Testis (tissue), 3 donors: ENCODE measurements around the gene THADA. TPM values are rescaled to one million over a fixed set of nuclear protein-coding genes. Genes with fewer than 3 reads are reported as not detected.
A peak's percentile ranks its signal among the peaks of the same experiment; 100 is the strongest.

Source experiments
- DNase-seq: peaks from one replicate; pipeline ENCODE4 v3.0.0-alpha.2; 2019
- H3K27ac ChIP-seq, 2 donors: fragments of 200-600 bp; sonication (generic); one replicate each; pipeline ENCODE4 v1.5.1; 2019
- H3K27me3 ChIP-seq: fragments of 200-600 bp; sonication (generic); one replicate; pipeline ENCODE4 v1.5.1; 2019
- H3K36me3 ChIP-seq: fragments of 200-600 bp; sonication (generic); one replicate; pipeline ENCODE4 v1.5.1; 2017; ENCODE audit warnings: low read depth; ENCODE audit errors: missing control alignments
- H3K4me1 ChIP-seq: fragments of 200-600 bp; sonication (generic); one replicate; pipeline ENCODE4 v1.5.1; 2019
- H3K4me3 ChIP-seq, 2 donors: fragments of 200-600 bp; sonication (generic); one replicate each; pipeline ENCODE4 v1.5.1; 2017 to 2019
- H3K9me3 ChIP-seq: fragments of 200-600 bp; sonication (generic); one replicate; pipeline ENCODE4 v1.5.1; 2017
- CTCF ChIP-seq, 3 experiments: fragments of 450-650 bp in 2 of 3; fragments of 200-600 bp in 1 of 3; sonication (generic) in 1 of 3; IDR thresholded peaks; one replicate each; pipeline ENCODE4 v1.5.1; 2016 to 2019; ENCODE audit warnings: antibody characterized with exemption in 3 of 3, mild to moderate bottlenecking in 2 of 3, moderate library complexity in 1 of 3
- POLR2A ChIP-seq: fragments of 450-650 bp; IDR thresholded peaks from one replicate; pipeline ENCODE4 v1.6.1; 2017; ENCODE audit warnings: antibody characterized with exemption, mild to moderate bottlenecking, moderate library complexity
- WGBS, 2 donors: methylation state at CpG; one replicate each; pipeline ENCODE4 v1.1.5; 2018; 5-methylcytosine and 5-hydroxymethylcytosine counted together
- intact Hi-C: fragments of 100-400 bp; cut with DNase I; formaldehyde crosslinking; loops from one replicate; pipeline ENCODE4 v1.15.1; 2023; ENCODE audit warnings: low total_unique reads
- polyA plus RNA-seq: library from polyadenylated mRNA; stranded (reverse); fragments of 350-450 nt; fragmentation: Illumina TruSeq; extraction: RNeasy Lipid Tissue Mini Kit (QIAGEN cat#74804); gene quantifications from one replicate; pipeline ENCODE4 v1.2.3, GENCODE V29; 2014; ENCODE audit warnings: low read depth, low replicate concordance; ENCODE audit not compliant: insufficient read depth
- total RNA-seq, 2 donors: library from RNA; depleted of rRNA; stranded (reverse); fragments of >200 nt; gene quantifications; one replicate each; pipeline ENCODE4 v1.2.3, GENCODE V29; 2016

Gene THADA
- total and polyA plus RNA-seq, 3 donors from 2014 or later: 29.5 to 43.9 (median 39.5) TPM

DNA sequence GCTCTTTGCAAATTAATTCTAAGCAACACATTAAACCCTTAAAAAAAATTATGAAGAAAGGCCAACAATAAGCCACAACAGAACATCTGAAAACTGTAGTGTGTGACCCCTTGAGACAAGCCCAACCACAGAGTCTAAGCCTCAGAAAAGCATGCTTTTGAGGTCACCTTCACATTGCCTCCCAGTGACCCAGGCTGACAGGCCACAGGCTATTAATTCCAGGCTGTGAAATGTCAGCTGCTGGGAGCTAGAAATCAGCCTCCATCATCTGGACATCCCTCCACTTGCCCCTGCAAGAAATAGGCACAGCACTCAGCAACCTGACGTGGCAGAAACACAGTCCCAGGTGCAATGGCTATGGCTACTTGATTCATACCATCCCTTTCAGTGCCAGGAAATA is 190.0 kb downstream of the THADA start:
- DNase-seq: no peak
- 90% methylated on average over 1 of the region's 1 CpG for WGBS, 2 donors
- H3K9me3 ChIP-seq: no peaks in the 10 kb centered on the region
- TF ChIP-seq POLR2A (no peak), CTCF (IDR thresholded peaks at IDR 0.05) (no peak)
- H3K4me1 ChIP-seq: no peaks in the 10 kb centered on the region
- no peak overlapping the region for H3K27ac ChIP-seq
- no peaks in the 10 kb centered on the region for H3K27me3 ChIP-seq
- intact Hi-C loops: no loop called here
- no peak overlapping the region for H3K4me3 ChIP-seq
- H3K36me3 ChIP-seq: no peaks in the 10 kb centered on the region

DNA sequence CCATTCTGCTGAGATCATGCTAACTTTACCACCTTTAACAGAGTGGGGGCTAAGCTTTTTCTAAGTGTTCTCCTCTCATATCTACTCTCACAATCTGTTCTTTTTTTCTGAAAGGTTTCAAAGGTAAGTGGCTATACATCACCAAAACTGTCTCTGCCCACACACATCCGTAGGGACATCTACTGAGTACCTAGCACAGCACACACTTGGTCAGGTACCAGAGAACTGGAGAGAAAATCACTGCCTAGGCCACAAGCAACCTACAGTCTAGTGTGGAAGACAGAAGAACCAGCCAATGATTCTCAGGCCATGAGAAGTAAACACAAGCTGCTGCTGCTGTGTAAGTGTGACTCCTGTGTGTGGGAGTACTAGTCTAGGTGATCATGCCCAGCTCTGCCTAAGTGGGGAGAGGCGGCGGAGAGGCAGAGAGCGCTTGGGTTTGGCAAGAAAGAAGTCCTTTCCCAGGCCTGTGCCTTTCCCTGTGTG is 193.3 kb downstream of the THADA start:
- no peak overlapping the region for H3K27ac ChIP-seq
- peaks cover 11% of the 10 kb centered on the region for H3K4me1 ChIP-seq
- no peak overlapping the region for H3K4me3 ChIP-seq
- no peaks in the 10 kb centered on the region for H3K9me3 ChIP-seq
- H3K27me3 ChIP-seq: no peaks in the 10 kb centered on the region
- WGBS, 2 donors: 73 to 82% methylated on average over 4 of the region's 4 CpGs
- intact Hi-C loops: no loop called here
- TF ChIP-seq CTCF (IDR thresholded peaks at IDR 0.05) (no peak), POLR2A (no peak)
- H3K36me3 ChIP-seq: no peaks in the 10 kb centered on the region
- DNase-seq: peak; percentile 49

DNA sequence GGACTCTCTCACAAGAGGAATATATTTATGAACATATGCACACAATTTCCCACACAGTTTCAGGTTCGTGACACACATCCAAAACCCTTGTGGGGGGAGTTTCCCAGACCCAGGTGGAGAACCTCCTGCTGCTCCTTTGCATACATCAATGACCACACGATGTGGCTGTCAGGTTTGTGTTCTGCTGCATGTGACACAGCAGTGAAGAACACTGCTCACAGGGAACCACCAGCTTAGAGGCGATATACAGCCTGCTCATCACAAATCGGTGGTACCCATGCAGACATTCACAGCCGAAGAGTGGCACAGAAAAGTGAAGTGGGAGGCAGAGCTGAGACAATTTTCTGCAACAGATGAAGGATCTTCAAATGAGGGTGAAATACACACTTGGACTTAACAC is 193.8 kb downstream of the THADA start:
- H3K27me3 ChIP-seq: no peaks in the 10 kb centered on the region
- 60 to 91% methylated on average over 5 of the region's 5 CpGs for WGBS, 2 donors
- H3K27ac ChIP-seq: no peak overlapping the region
- no peak for DNase-seq
- peaks cover 11% of the 10 kb centered on the region for H3K4me1 ChIP-seq
- no peak for TF ChIP-seq CTCF (IDR thresholded peaks at IDR 0.05)
- no peak for TF ChIP-seq POLR2A
- no peak overlapping the region for H3K4me3 ChIP-seq
- no peaks in the 10 kb centered on the region for H3K36me3 ChIP-seq
- intact Hi-C loops: no loop called here
- H3K9me3 ChIP-seq: no peaks in the 10 kb centered on the region

DNA sequence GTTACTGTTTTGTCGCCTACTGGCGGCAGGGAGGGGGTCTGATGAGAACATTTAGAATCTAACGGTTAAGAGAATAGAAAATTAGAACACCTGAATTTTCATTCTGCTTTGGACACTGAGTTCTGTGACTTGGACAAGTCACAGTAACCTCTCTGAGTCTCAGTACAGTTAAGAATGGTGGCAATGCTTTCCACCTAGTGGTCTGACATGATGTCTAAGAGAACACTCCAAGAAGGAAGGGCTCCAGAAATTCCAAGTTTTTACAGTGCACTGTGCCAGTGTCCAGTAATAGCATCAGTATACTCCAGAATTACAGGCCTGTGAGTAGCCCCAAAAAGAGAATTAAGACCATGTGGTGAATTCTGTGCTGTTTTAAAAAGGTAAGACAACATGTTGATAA is 195.3 kb downstream of the THADA start:
- DNase-seq: no peak
- Histone ChIP-seq H3K4me3 (no peak overlapping the region), H3K9me3 (no peaks in the 10 kb centered on the region), H3K27ac (no peak overlapping the region), H3K36me3 (no peaks in the 10 kb centered on the region), H3K4me1 (peaks cover 11% of the 10 kb centered on the region), H3K27me3 (no peaks in the 10 kb centered on the region)
- intact Hi-C loops: no loop called here
- 70 to 91% methylated on average over 3 of the region's 3 CpGs for WGBS, 2 donors
- TF ChIP-seq POLR2A (no peak), CTCF (IDR thresholded peaks at IDR 0.05) (no peak)

GRCh38 chr2:43399515-43400264 is 196.1 kb downstream of the THADA start:
- Histone ChIP-seq H3K4me3 (no peak overlapping the region), H3K27ac (no peak overlapping the region), H3K27me3 (no peaks in the 10 kb centered on the region), H3K36me3 (no peaks in the 10 kb centered on the region), H3K4me1 (peaks cover 11% of the 10 kb centered on the region), H3K9me3 (no peaks in the 10 kb centered on the region)
- 36 to 44% methylated on average over 4 of the region's 4 CpGs for WGBS, 2 donors
- DNase-seq: peak; percentile 39
- no peak for TF ChIP-seq CTCF (IDR thresholded peaks at IDR 0.05)
- TF ChIP-seq POLR2A: no peak
- intact Hi-C loops: no loop called here
